GM12878 (cell line): ENCODE results near the gene DHCR7. TPM values are rescaled to one million over a fixed set of nuclear protein-coding genes. Genes with fewer than 3 reads are reported as not detected.

ENCODE experiments used
- ATAC-seq: fragments of 200-7000 bp; cut with Tn5 transposase; 3 replicates; pipeline ENCODE4 v1.9.1; 2020; ENCODE audit warnings: mild to moderate bottlenecking, moderate library complexity
- BruUV-seq: library from RNA; stranded (reverse); fragments of 400-500 nt; replicated peaks from 2 replicates; lab custom pipeline; 2021; lab: Mats Ljungman, UMichigan
- CTCF ChIA-PET: fragments of 300-600 bp; sonication (Branson Sonifier 250); formaldehyde crosslinking; extraction: SDS; loops from one replicate; lab custom pipeline; 2021; ENCODE audit warnings: inconsistent platforms; lab: Yijun Ruan, JAX
- POLR2A ChIA-PET: fragments of 350-600 bp; formaldehyde crosslinking; extraction: SDS; loops from one replicate; lab custom pipeline; 2021; ENCODE audit warnings: inconsistent platforms; lab: Charles Lee
- RAD21 ChIA-PET: fragments of 300-600 bp; sonication (Branson Sonifier 250); formaldehyde crosslinking; loops from one replicate; lab custom pipeline; 2023; ENCODE audit warnings: antibody characterized with exemption; ENCODE audit not compliant: unreplicated experiment; lab: Charles Lee
- SMC1A ChIA-PET: fragments of 300-600 bp; sonication (Branson Sonifier 250); formaldehyde crosslinking; loops from one replicate; lab custom pipeline; 2023; ENCODE audit not compliant: unreplicated experiment, uncharacterized antibody; lab: Charles Lee
- DNase-seq: peaks from one replicate; pipeline ENCODE4 v3.0.0-alpha.2; 2011; ENCODE audit warnings: low read depth, low spot score
- FAIRE-seq: peaks from 3 replicates; lab custom pipeline; 2011; peaks lifted over from hg19 to GRCh38; lab: Jason Lieb, UNC
- H2AFZ ChIP-seq: 2 replicates; pipeline ENCODE4 v1.6.0; 2011; ENCODE audit warnings: low read depth, low read length, control low read depth; ENCODE audit not compliant: control insufficient read depth
- H3K27ac ChIP-seq: 2 replicates; pipeline ENCODE4 v1.5.1; 2011; ENCODE audit warnings: control low read depth; ENCODE audit not compliant: control insufficient read depth, insufficient read depth
- H3K27me3 ChIP-seq, 2 experiments: replicated peaks in 1 of 2; 2 replicates each; pipeline versions ENCODE4 v1.6.0 to v1.6.1; 2011; ENCODE audit warnings: low read length in 1 of 2; ENCODE audit not compliant: control insufficient read depth in 2 of 2, insufficient read depth in 2 of 2
- H3K36me3 ChIP-seq, 2 experiments: 2 replicates each; pipeline ENCODE4 v1.5.1; 2011; ENCODE audit warnings: low read length in 1 of 2; ENCODE audit not compliant: control insufficient read depth in 2 of 2, insufficient read depth in 2 of 2
- H3K4me1 ChIP-seq: 2 replicates; pipeline ENCODE4 v1.6.1; 2011; ENCODE audit warnings: mild to moderate bottlenecking, low read length, moderate library complexity, mixed read lengths; ENCODE audit not compliant: control insufficient read depth, insufficient read depth
- H3K4me2 ChIP-seq: 2 replicates; pipeline ENCODE4 v1.6.0; 2011; ENCODE audit warnings: control low read depth; ENCODE audit not compliant: control insufficient read depth, insufficient read depth
- H3K4me3 ChIP-seq: fragments of 200-600 bp; sonication (generic); 2 replicates; pipeline ENCODE4 v1.5.1; 2016
- H3K79me2 ChIP-seq: 2 replicates; pipeline ENCODE4 v1.6.0; 2011; ENCODE audit warnings: low read length; ENCODE audit not compliant: control insufficient read depth, insufficient read depth
- H3K9ac ChIP-seq: 2 replicates; pipeline ENCODE4 v1.8.0; 2011; ENCODE audit warnings: low read length, control low read depth, mixed read lengths; ENCODE audit not compliant: control insufficient read depth, insufficient read depth
- H3K9me3 ChIP-seq: replicated peaks from 3 replicates; pipeline ENCODE4 v1.5.1; 2011; ENCODE audit warnings: mild to moderate bottlenecking, low read length; ENCODE audit not compliant: control insufficient read depth, insufficient read depth
- H4K20me1 ChIP-seq: 2 replicates; pipeline ENCODE4 v1.6.0; 2011; ENCODE audit not compliant: control insufficient read depth, insufficient read depth
- ESRRA ChIP-seq: IDR thresholded peaks from 2 replicates; pipeline ENCODE4 v1.6.1; 2012; ENCODE audit warnings: mild to moderate bottlenecking, low read length, improper control_type of control experiment
- FOXK2 ChIP-seq: fragments of 450-650 bp; IDR thresholded peaks from 2 replicates; pipeline ENCODE4 v1.6.1; 2017; ENCODE audit warnings: mild to moderate bottlenecking, moderate library complexity
- MEF2A ChIP-seq: IDR thresholded peaks from 2 replicates; pipeline ENCODE4 v1.6.1; 2011; ENCODE audit warnings: low read depth, mild to moderate bottlenecking, low read length, moderate library complexity; ENCODE audit not compliant: insufficient read depth
- NFXL1 ChIP-seq: fragments of 450-650 bp; IDR thresholded peaks from 2 replicates; pipeline ENCODE4 v1.6.1; 2017; ENCODE audit warnings: antibody characterized with exemption, mild to moderate bottlenecking, borderline replicate concordance
- NFYA ChIP-seq: IDR thresholded peaks from 2 replicates; pipeline ENCODE4 v1.6.1; 2011; ENCODE audit warnings: low read depth, mild to moderate bottlenecking, low read length, improper control_type of control experiment, borderline replicate concordance
- POLR2AphosphoS5 ChIP-seq: IDR thresholded peaks from 2 replicates; pipeline ENCODE4 v1.6.1; 2011; ENCODE audit warnings: mild to moderate bottlenecking, low read length, inconsistent platforms
- SUPT20H ChIP-seq: IDR thresholded peaks from 2 replicates; pipeline ENCODE4 v1.6.1; 2011; ENCODE audit warnings: low read depth, mild to moderate bottlenecking, low read length, moderate library complexity, borderline replicate concordance; ENCODE audit not compliant: control insufficient read depth
- WGBS: methylation state at CpG from one replicate; pipeline ENCODE4 v1.1.6; 2016; ENCODE audit warnings: low lambda C conversion rate; ENCODE audit not compliant: insufficient replicate concordance, insufficient coverage; ENCODE audit errors: missing lambda C conversion rate; 5-methylcytosine and 5-hydroxymethylcytosine counted together
- in situ Hi-C: fragments of 300-500 bp; cut with MboI; formaldehyde crosslinking; loops from 9 replicates; pipeline ENCODE4 v1.14.3; 2018; ENCODE audit warnings: mixed read lengths
- intact Hi-C: fragments of 100-400 bp; cut with micrococcal nuclease; formaldehyde crosslinking; loops from one replicate; pipeline ENCODE4 v1.14.2; 2022; ENCODE audit not compliant: unreplicated experiment
- polyA plus RNA-seq, 11 experiments: library from polyadenylated mRNA; depleted of rRNA in 4 of 11; unstranded in 6 of 11; stranded (reverse) in 5 of 11; fragments of >200 nt; fragmentation: Nextera tagmentation in 4 of 11; fragmentation: Illumina TruSeq in 1 of 11; extraction: Ambion mirVana in 4 of 11; extraction: Trizol in 1 of 11; gene quantifications; 1 replicate in 1 of 11; 2 replicates in 10 of 11; pipeline versions ENCODE4 v1.2.1 to v1.2.3, GENCODE V29; 2011 to 2016; ENCODE audit warnings: inconsistent platforms in 2 of 11, missing spikeins in 2 of 11, low read depth in 1 of 11
- total RNA-seq, 4 experiments: library from RNA; depleted of rRNA in 3 of 4; stranded (reverse); fragments of >200 nt in 3 of 4; fragmentation: Illumina TruSeq in 1 of 4; extraction: Trizol in 1 of 4; gene quantifications; 2 replicates each; pipeline versions ENCODE4 v1.2.1 to v1.2.3, GENCODE V29; 2013 to 2021

Gene DHCR7
- total and polyA plus RNA-seq, 10 of the 15 experiments (the other 5 are each of a cell fraction or from before 2014, with no cell fraction given), result 4.2 to 115 (median 57.8) TPM

- Histone ChIP-seq H3K4me2 (no peak overlapping the region; the same call in 1 of the 2 replicates), H3K4me3 (no peak overlapping the region), H3K79me2 (no peaks in the 10 kb centered on the region), H3K27me3 (no peaks in the 10 kb centered on the region), H2AFZ (no peak overlapping the region), H3K9ac (no peak overlapping the region), H3K4me1 (peaks cover 11% of the 10 kb centered on the region), H4K20me1 (no peaks in the 10 kb centered on the region), H3K9me3 (no peaks in the 10 kb centered on the region), H3K36me3 (peaks cover 18 to 30% of the 10 kb centered on the region in 2 experiments; a peak in 3 of 4 replicates), H3K27ac (peak overlapping the region; percentile 74)
- RAD21 ChIA-PET, result interaction anchor here (0.6 kb wide), 1 partner anchor 64 kb away, joined by 3 read pairs; no protein-coding TSS in a partner anchor
- in situ Hi-C loops, result no loop called here
- TF ChIP-seq POLR2AphosphoS5 (0 out of 2 replicates have a peak, but pooled peaks have one; percentile 10), NFXL1 (no peak), FOXK2 (no peak), NFYA (no peak), ESRRA (no peak), SUPT20H (no peak), MEF2A (no peak)
- SMC1A ChIA-PET, result interaction anchor here (1.0 to 1.4 kb wide), 2 partner anchors 38 to 74 kb away, joined by 3 to 6 read pairs; no protein-coding TSS in a partner anchor
- no peak for FAIRE-seq
- 47% methylated on average over 6 of the region's 6 CpGs for WGBS
- CTCF ChIA-PET, result interaction anchor here (0.8 to 1.6 kb wide), 2 partner anchors 11 to 92 kb away, joined by 3 to 6 read pairs; no protein-coding TSS in a partner anchor
- ATAC-seq, result peak; percentile 42
- intact Hi-C loops, result loop anchor here (1.0 kb wide), 1 partner anchor 52 kb away; no protein-coding TSS in a partner anchor
- no peak for DNase-seq
- no TSS peak for BruUV-seq
- POLR2A ChIA-PET, result interaction anchor here (1.0 to 1.7 kb wide), 4 partner anchors 36 to 54 kb away, joined by 3 to 6 read pairs (median 4); partner anchors contain the start of genes DHCR7 and NADSYN1
Observed at GRCh38 chr11:71488681-71489270, 40.6 kb upstream of the DHCR7 start.
